ENCODE measurements around the gene PACSIN1.

The PACSIN1 gene

GRCh38 chr6:34549026-34549803, 83.3 kb downstream of the PACSIN1 start:
- DNase-seq = no peak

GRCh38 chr6:34549804-34550202, 83.9 kb downstream of the PACSIN1 start:
- DNase-seq = no peak

- no peak for DNase-seq
Observed at GRCh38 chr6:34551720-34552119, 85.8 kb downstream of the PACSIN1 start.

- no peak for DNase-seq
Observed at GRCh38 chr6:34552620-34553019, 86.7 kb downstream of the PACSIN1 start.

GRCh38 chr6:34553146-34553545, 87.3 kb downstream of the PACSIN1 start:
- DNase-seq = no peak

- DNase-seq = no peak
Observed at GRCh38 chr6:34553750-34554149, 87.9 kb downstream of the PACSIN1 start.

GRCh38 chr6:34554291-34555006, 88.6 kb downstream of the PACSIN1 start:
- DNase-seq = no peak

- DNase-seq = no peak
Observed at GRCh38 chr6:34555007-34555322, 89.1 kb downstream of the PACSIN1 start.

GRCh38 chr6:34555328-34555727, 89.5 kb downstream of the PACSIN1 start:
- no peak for DNase-seq

GRCh38 chr6:34556031-34556471, 90.2 kb downstream of the PACSIN1 start, which contains the start of gene SPDEF:
Gene SPDEF, minus strand, starts transcription at chr6:34556329. Its CDS starts 11,874 bp downstream, at chr6:34544455.
- no peak for DNase-seq

GRCh38 chr6:34556493-34556892, 90.6 kb downstream of the PACSIN1 start:
- no peak for DNase-seq

- no peak for DNase-seq
Observed at GRCh38 chr6:34557228-34557627, 91.4 kb downstream of the PACSIN1 start.

- DNase-seq = no peak
Observed at GRCh38 chr6:34558172-34558714, 92.4 kb downstream of the PACSIN1 start.

GRCh38 chr6:34559651-34560365, 93.9 kb downstream of the PACSIN1 start:
- no peak for DNase-seq

GRCh38 chr6:34560366-34561226, 94.7 kb downstream of the PACSIN1 start:
- DNase-seq = no peak

- DNase-seq = no peak
Observed at GRCh38 chr6:34561227-34561530, 95.3 kb downstream of the PACSIN1 start.

GRCh38 chr6:34562350-34562749, 96.5 kb downstream of the PACSIN1 start:
- DNase-seq = no peak

GRCh38 chr6:34562861-34563512, 97.1 kb downstream of the PACSIN1 start:
- DNase-seq = no peak

GRCh38 chr6:34563513-34563870, 97.6 kb downstream of the PACSIN1 start:
- DNase-seq = no peak

GRCh38 chr6:34564181-34564580, 98.3 kb downstream of the PACSIN1 start:
- DNase-seq = no peak

- DNase-seq = no peak
Observed at GRCh38 chr6:34565722-34566137, 99.9 kb downstream of the PACSIN1 start.

All from GDM1 (cell line).